ENCODE data around the gene LRRC28. TPM values are rescaled to one million over a fixed set of nuclear protein-coding genes. Genes with fewer than 3 reads are reported as not detected.

LRRC28 gene
- total and polyA plus RNA-seq, 10 of the 15 experiments (the other 5 are each of a cell fraction or from before 2014, with no cell fraction given), result 21.3 to 54.9 (median 27.7) TPM

DNA sequence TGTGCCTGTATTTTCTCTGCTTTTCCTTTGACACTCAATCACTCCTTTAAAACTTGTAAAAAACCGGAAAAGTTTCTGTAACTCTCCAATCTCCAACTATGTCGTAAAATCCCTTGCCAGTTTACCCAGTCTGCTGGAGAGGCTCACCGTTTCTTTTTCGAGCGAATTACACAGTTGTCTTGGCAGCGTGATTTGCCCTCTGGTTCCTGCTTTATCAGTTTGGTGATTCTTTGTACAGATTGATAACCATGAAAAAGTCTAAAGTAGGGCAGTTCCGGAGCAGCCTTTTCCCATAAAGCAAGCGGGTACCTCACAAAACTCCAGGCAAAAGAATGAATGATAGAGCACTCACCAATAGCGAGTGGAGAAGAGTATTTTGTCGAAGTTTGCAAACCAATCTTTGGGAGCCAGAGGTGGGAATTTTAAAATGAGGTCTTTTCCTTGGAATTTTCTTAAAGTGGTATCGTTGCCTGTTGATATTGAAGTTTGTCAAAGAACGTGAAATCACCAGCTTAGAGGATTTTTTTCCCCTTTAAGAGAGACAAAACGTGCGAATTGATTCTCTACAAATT is 1.9 kb upstream of the LRRC28 start, which contains the start of gene TTC23:
TTC23 (minus strand) TSS at position 312 of the 572 bp plus-strand sequence. CDS start 20,869 bp downstream, outside the sequence.
- H3K79me2 ChIP-seq (ENCODE audit: control insufficient read depth, insufficient read depth, low read length), result peaks cover 31% of the 10 kb centered on the region
- 36% methylated on average over 14 of the region's 14 CpGs for WGBS (ENCODE audit: insufficient coverage, insufficient replicate concordance, low lambda C conversion rate, missing lambda C conversion rate)
- no TSS peak for BruUV-seq (replicated peaks)
- H2AFZ ChIP-seq (ENCODE audit: control insufficient read depth, low read depth, low read length), result peak within 1 kb of the TSS; percentile 74
- POLR2A ChIA-PET, result interaction anchor here (0.6 kb wide), 1 partner anchor 9 kb away, joined by 3 read pairs; no protein-coding TSS in a partner anchor
- H3K27me3 ChIP-seq (replicated peaks in 1 of 2; ENCODE audit: control insufficient read depth in 2 of 2, insufficient read depth in 2 of 2, low read length in 1 of 2), result no peaks in the 10 kb centered on the region
- FAIRE-seq, result no peak
- DNase-seq (ENCODE audit: low read depth, low spot score), result no peak
- peak within 1 kb of the TSS; percentile 84 for H3K27ac ChIP-seq (ENCODE audit: control insufficient read depth, insufficient read depth)
- no peaks in the 10 kb centered on the region for H3K36me3 ChIP-seq (ENCODE audit: control insufficient read depth in 2 of 2, insufficient read depth in 2 of 2, low read length in 1 of 2)
- H3K4me3 ChIP-seq, result peak within 1 kb of the TSS; percentile 76
- peak within 1 kb of the TSS; percentile 84 for H3K9ac ChIP-seq (ENCODE audit: control insufficient read depth, insufficient read depth, low read length)
- CTCF ChIA-PET, result interaction anchor here (0.6 kb wide), 1 partner anchor 332 kb away, joined by 3 read pairs; no protein-coding TSS in a partner anchor
- RAD21 ChIA-PET (ENCODE audit: unreplicated experiment), result no interaction called here
- SMC1A ChIA-PET (ENCODE audit: uncharacterized antibody, unreplicated experiment), result interaction anchor here (1.2 kb wide), 1 partner anchor 8 kb away, joined by 3 read pairs; no protein-coding TSS in a partner anchor
- H3K4me1 ChIP-seq (ENCODE audit: control insufficient read depth, insufficient read depth, low read length), result peaks cover 11% of the 10 kb centered on the region
- intact Hi-C loops (cut with micrococcal nuclease; ENCODE audit: unreplicated experiment) (no loop called here), in situ Hi-C loops (cut with MboI) (no loop called here)
- no peaks in the 10 kb centered on the region for H4K20me1 ChIP-seq (ENCODE audit: control insufficient read depth, insufficient read depth)
- no peaks in the 10 kb centered on the region for H3K9me3 ChIP-seq (replicated peaks; ENCODE audit: control insufficient read depth, insufficient read depth, low read length)
- 0 out of 3 replicates have a peak, but pooled peaks have one; percentile 5 for ATAC-seq
- H3K4me2 ChIP-seq (ENCODE audit: control insufficient read depth, insufficient read depth), result peak within 1 kb of the TSS; percentile 44
- TF ChIP-seq, protein P1, sequence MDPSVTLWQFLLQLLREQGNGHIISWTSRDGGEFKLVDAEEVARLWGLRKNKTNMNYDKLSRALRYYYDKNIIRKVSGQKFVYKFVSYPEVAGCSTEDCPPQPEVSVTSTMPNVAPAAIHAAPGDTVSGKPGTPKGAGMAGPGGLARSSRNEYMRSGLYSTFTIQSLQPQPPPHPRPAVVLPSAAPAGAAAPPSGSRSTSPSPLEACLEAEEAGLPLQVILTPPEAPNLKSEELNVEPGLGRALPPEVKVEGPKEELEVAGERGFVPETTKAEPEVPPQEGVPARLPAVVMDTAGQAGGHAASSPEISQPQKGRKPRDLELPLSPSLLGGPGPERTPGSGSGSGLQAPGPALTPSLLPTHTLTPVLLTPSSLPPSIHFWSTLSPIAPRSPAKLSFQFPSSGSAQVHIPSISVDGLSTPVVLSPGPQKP (IDR thresholded peaks at IDR 0.05; ENCODE audit: low read depth, low read length), result no peak
- TF ChIP-seq RUNX3 (IDR thresholded peaks at IDR 0.05; ENCODE audit: low read length), result no peak
- no peak for TF ChIP-seq PAX8 (IDR thresholded peaks at IDR 0.05)
- TF ChIP-seq, protein P2, sequence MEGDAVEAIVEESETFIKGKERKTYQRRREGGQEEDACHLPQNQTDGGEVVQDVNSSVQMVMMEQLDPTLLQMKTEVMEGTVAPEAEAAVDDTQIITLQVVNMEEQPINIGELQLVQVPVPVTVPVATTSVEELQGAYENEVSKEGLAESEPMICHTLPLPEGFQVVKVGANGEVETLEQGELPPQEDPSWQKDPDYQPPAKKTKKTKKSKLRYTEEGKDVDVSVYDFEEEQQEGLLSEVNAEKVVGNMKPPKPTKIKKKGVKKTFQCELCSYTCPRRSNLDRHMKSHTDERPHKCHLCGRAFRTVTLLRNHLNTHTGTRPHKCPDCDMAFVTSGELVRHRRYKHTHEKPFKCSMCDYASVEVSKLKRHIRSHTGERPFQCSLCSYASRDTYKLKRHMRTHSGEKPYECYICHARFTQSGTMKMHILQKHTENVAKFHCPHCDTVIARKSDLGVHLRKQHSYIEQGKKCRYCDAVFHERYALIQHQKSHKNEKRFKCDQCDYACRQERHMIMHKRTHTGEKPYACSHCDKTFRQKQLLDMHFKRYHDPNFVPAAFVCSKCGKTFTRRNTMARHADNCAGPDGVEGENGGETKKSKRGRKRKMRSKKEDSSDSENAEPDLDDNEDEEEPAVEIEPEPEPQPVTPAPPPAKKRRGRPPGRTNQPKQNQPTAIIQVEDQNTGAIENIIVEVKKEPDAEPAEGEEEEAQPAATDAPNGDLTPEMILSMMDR (IDR thresholded peaks at IDR 0.05 in 2 of 3, conservative IDR thresholded peaks at IDR 0.05 in 1 of 3; ENCODE audit: control insufficient read depth in 2 of 3, extremely low read depth in 1 of 3, insufficient read depth in 1 of 3, low read depth in 3 of 3, low read length in 3 of 3), result no peak
- TF ChIP-seq STAT3 (IDR thresholded peaks at IDR 0.05; ENCODE audit: low read depth, low read length), result no peak
- TF ChIP-seq MEF2B (IDR thresholded peaks at IDR 0.05; ENCODE audit: partially characterized antibody, poor library complexity, severe bottlenecking), result no peak
- TF ChIP-seq ESRRA (IDR thresholded peaks at IDR 0.05; ENCODE audit: low read length), result no peak
- TF ChIP-seq SMARCA5 (IDR thresholded peaks at IDR 0.05), result no peak
- TF ChIP-seq IKZF1 (conservative IDR thresholded peaks at IDR 0.05), result peak; percentile 48; the same call in 1 of the 2 replicates
- TF ChIP-seq SMAD1 (IDR thresholded peaks at IDR 0.05; ENCODE audit: low read depth, partially characterized antibody), result no peak
- no peak for TF ChIP-seq NR2C1 (IDR thresholded peaks at IDR 0.05)
- TF ChIP-seq IKZF2 (IDR thresholded peaks at IDR 0.05), result peak; percentile 31 to 57; a peak in 2 of 4 replicates
- TF ChIP-seq, protein P3, sequence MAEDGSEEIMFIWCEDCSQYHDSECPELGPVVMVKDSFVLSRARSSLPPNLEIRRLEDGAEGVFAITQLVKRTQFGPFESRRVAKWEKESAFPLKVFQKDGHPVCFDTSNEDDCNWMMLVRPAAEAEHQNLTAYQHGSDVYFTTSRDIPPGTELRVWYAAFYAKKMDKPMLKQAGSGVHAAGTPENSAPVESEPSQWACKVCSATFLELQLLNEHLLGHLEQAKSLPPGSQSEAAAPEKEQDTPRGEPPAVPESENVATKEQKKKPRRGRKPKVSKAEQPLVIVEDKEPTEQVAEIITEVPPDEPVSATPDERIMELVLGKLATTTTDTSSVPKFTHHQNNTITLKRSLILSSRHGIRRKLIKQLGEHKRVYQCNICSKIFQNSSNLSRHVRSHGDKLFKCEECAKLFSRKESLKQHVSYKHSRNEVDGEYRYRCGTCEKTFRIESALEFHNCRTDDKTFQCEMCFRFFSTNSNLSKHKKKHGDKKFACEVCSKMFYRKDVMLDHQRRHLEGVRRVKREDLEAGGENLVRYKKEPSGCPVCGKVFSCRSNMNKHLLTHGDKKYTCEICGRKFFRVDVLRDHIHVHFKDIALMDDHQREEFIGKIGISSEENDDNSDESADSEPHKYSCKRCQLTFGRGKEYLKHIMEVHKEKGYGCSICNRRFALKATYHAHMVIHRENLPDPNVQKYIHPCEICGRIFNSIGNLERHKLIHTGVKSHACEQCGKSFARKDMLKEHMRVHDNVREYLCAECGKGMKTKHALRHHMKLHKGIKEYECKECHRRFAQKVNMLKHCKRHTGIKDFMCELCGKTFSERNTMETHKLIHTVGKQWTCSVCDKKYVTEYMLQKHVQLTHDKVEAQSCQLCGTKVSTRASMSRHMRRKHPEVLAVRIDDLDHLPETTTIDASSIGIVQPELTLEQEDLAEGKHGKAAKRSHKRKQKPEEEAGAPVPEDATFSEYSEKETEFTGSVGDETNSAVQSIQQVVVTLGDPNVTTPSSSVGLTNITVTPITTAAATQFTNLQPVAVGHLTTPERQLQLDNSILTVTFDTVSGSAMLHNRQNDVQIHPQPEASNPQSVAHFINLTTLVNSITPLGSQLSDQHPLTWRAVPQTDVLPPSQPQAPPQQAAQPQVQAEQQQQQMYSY (CRISPR knock-in tag; IDR thresholded peaks at IDR 0.05), result no peak
- TF ChIP-seq RBBP5 (conservative IDR thresholded peaks at IDR 0.05), result 0 out of 2 replicates have a peak, but pooled peaks have one; percentile 57
- TF ChIP-seq, protein P4, sequence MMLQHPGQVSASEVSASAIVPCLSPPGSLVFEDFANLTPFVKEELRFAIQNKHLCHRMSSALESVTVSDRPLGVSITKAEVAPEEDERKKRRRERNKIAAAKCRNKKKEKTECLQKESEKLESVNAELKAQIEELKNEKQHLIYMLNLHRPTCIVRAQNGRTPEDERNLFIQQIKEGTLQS (IDR thresholded peaks at IDR 0.05; ENCODE audit: borderline replicate concordance, extremely low read depth, low read depth, low read length), result no peak
- no peak for TF ChIP-seq ZNF274 (IDR thresholded peaks at IDR 0.05; ENCODE audit: insufficient read depth, insufficient read length)
